ENCODE measurements around the gene SUV39H2.
"Not testable (repeated sequence)": the region's sequence is repeated elsewhere in the genome, so short reads cannot be mapped to it uniquely, and the experiment has no call there.

The SUV39H2 gene

DNA sequence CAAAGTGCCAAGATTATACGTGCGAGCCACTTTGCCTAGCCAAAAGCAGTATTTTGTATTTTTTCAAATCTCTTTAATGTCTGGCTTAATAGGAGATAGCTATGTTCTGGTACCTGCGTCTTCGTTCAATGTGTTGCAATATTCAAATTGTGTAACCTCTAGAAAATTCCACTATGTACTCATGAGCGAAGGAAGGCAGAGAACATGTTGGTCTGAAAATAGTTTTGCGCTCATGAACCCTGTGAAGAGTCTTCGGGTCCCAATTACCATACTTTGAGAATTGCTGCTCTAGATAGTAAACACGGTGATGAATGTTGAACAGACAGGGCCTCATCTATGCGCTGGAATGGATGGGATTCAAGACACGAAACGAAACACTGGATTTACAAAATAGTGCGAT is 2.7 kb upstream of the SUV39H2 start:
- no peak for DNase-seq

DNA sequence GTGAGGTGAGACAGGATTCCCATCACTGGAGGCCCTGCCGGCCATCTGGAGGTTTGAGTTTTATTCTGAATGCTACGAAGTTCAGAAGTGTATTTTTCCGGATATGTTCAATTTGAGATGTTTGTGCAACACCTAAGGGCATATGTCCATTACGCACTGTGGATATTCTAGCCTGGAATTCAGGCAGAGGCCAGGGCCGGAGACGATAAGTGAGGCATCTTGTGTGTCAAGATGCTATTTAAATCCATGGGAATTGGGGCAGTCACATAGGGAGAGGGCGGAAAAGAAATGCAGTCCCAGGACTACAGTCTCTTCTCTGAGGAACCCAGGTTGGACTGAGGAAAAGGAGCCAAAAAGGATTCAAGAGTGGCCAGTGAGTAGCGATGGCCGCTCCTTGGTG is 1.9 kb upstream of the SUV39H2 start:
- no peak for DNase-seq

DNA sequence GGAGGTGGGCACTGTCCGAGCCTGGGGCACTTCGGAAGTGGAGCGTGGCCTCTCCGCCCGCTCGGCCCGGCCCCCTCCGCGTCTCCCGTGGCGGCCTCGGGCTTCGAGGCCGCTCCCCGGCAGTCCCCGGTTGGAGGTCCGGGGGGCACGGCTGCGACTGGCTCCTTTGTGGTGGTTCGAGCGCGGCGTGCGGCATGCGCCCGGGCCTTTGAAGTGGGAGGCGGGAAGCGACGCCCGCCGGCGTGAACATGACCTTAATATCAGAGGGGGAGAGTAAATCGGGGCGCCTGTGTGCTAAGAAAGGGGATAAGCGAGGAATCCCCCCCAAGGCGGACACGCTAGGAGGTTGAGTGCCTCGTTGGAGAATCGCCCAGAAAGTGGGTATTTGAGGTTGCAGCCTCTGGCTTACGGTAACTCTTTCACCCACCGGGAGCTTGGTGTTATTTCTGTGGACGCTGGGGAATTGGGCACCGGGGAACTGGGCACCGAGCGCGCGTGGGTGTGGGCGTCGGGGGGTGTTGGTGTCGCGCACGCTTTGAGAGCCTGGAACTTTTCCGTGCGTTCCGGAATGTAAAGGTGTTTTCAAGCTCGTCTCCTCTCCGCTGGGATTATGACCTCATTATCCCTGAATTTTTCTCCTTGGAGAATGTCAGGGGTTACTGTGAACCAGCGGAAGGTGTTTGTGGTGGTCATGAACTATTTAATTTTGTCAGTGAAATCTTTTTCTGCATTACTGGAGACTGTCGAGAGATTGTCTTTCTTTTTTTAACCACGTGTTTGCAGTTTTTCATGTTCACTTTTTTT is 660 bp downstream of the SUV39H2 start:
- peak in 12 of 51 donors; percentile 10 to 62 (median 33) for DNase-seq

DNA sequence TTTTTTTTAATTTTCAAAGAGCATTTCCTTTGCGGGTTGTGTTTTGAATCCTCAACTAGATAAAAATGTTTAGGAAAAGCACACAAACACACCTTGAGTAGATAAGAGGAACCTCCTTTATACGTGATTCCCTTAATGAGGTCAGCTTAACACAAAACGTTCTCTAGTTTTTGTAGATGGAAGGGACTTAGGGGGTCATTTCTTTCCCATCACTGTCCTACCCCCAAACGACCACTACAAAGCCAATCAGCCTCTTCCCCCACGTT is 1.2 kb downstream of the SUV39H2 start:
- DNase-seq, result no peak

DNA sequence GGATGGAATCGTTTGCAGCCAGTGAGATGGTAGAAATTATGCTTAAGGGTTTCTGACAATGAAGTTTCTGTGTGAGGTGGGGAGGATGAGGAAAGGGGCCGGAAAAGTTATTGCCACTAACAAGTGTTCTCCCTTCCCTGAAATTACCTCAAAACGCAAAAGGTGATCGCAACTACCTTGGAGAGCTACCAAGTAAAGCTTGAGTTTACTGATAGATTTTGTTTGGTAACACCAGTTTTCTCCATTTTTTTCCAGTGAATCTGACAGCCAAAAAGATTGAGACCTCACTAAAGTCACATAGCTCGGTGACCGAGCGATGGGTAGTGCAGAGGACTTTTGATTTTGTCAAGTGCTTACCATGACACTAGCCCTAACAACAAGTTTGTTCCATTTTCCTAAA is 1.6 kb downstream of the SUV39H2 start:
- no peak for DNase-seq

DNA sequence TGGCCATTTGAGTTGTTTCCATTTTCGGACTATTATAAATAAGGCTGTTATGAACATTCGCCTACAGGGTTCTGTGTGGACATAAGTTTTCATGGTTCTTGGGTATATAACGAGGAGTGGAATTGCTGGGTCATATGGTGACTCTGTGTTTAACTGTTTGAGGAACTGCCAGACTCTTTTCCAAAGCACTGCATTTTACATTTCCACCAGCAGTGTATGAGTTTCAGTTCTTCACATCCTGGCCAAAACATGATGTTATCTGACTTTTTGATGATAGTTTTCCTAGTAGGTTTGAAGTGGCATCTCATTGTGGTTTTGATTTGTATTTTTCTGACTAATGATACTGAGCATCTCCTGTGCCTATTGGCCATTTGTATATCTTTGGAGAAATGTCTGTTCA is 5.4 kb downstream of the SUV39H2 start:
- no peak for DNase-seq

DNA sequence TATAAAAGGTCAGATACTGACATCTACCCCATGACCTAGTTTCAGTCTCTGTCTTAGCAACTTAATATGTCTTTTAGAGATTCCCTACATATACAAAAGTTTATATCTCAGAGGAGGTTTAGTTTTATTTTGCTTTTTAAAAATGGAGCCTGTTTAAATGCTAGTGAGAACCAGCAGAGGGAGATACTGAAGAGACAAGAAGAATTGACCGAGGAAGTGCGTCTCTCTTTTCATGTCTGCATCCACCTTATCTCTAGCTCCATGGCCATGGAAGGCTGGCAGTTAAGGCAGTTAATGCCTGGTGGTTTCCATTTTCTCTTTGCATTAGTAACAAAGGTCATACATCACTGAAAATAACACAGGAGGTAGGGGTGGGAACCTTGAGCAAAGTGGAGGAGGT is 10.7 kb downstream of the SUV39H2 start:
- DNase-seq, result no peak

DNA sequence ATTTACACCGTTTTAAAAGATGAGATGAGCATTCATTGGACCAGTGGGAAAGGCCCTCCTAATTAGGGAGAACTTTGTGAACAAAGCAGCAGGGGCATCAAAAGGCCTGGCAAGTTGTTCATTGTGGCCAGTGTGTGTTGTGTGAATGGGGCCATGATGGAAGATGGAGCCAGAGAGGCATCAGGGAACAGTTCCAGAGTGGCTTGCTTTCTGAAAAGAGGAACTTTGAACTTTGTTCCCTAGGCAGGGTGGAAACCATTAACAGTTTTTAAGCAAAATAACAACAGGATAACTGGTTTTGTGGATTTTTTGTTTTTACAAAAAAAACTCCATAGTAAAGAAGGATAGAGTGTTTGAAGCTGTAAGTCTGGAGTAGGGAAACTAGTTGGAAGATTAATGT is 12.5 kb downstream of the SUV39H2 start:
- DNase-seq, result no peak

DNA sequence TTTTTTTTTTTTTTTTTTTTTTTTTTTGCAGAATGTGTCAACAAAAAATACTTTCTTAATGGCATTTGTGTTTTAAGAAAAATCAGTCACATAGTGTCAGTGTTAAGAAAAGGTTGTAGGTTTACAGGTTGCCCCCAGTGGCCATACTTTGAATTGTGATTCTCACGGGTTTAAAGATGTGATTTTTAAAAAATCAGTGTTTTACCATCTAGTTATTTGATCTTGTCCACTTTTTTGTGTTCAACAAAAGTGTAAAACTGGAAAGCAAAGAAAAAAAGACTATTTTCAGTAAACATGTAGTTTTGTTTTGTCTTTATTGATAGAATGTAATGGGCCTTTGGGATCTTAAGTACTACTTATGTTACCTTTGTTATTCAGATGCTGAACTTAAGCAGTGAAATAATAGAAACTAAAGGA is 25.7 kb downstream of the SUV39H2 start:
- DNase-seq, result peak in 1 of 51 donors; percentile 2

DNA sequence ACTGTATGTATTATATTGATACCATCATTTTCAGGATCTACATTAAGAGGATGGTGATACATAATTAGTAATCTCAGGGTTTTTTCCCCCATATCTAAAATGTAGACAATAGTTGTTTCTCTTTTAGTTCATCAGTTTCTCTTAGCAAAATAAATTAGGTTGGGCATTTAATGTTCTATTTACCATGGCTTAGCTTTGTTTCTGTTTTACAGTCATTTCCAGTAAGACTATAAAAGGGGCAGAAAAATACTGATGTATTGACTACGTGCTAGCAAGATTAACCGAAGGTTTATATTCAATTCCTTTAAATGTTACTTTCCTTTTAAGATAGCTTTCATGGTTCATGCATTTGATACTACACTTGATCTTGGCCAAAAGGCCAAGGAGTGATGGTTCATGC is 26.2 kb downstream of the SUV39H2 start:
- no peak for DNase-seq

DNA sequence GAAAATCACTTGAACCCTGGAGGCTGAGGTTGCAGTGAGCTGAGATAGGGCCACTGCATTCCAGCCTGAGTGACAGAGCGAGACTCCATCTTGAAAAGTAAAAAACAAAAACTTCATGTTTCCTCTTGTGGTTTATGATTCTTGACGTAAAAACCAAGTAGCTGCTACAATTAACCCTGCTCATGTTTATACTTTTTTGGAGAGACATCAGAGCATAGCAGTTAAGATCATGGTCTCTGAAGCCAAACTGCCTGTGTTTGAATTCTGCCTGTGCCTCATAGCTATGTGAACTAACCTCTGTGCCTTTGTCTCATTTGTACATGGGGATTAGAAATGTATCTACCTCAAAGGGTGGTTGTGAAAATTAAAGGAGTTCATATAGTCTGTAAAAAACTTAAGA is 27.2 kb downstream of the SUV39H2 start:
- DNase-seq, result no peak

DNA sequence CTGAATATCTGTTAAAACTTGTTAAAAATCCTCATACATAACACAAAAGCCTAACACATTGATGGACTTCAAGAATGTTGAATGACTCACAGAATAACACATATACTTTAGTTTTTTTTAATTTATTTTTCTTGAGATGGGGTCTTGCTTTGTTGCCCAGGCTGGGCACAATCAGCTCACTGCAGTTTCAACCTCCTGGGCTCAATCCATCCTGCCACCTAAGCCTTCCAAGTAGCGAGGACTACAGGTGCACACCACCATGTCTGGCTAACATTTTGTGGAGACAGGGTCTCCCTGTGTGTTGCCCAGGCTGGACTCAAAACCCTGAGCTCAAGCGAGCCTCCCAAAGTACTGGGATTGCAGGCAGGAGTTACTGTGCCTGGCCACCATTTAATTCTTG is 28.1 kb downstream of the SUV39H2 start:
- no peak for DNase-seq

DNA sequence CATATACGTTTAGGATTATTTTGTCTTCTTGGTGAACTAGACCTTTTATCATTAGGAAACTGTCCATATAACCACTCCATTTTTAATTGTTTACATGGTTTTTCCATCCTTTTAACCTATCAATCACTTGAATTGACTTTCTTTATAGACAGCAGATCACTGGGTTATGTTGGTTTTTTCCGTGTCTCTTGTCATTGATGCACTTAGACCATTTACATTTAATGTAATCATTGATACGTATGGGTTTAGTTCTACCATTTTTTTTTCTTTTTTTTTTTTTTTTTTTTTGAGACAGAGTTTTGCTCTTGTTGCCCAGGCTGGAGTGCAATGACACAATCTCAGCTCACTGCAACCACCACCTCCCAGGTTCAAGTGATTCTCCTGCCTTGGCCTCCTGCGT is 28.9 kb downstream of the SUV39H2 start:
- DNase-seq, result not testable (repeated sequence)

DNA sequence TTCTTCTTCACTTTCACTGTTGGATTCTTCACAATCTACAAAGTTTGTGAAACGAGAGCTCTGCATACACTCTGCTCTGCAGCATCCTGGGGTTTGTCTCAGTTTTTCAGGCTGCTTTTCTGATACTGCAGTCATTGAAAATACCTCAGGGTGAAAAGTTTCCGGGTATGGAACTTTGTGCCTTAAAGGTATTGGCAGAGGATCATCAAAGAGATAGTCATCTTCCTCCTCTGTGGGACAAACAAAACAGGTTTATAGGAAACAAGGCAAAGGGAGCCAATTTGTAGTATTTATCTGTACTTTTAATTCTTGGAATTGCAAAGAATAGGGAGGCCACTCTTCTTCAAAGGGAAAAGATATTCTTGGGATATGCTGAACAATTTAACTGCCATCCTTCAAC is 30.4 kb downstream of the SUV39H2 start:
- no peak for DNase-seq

DNA sequence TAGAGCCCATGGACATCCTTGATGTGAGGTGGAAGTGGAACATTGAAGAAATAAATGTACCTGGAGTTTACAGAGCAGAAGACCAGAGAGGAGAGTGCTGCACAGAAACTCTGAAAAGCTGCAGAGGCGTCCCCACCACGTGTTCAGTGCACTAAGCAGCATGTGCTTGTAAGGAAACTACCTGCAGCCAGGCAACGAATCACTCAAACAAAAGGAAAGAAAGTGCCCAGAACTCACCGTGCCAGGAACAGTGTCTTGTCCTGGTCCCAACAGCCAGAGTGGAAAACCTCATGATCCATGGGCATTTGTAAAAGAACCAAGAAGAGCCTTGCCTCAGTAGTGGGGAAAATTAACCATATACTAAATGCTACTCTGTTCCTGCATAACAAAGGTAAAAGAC is 32.3 kb downstream of the SUV39H2 start:
- DNase-seq, result no peak

DNA sequence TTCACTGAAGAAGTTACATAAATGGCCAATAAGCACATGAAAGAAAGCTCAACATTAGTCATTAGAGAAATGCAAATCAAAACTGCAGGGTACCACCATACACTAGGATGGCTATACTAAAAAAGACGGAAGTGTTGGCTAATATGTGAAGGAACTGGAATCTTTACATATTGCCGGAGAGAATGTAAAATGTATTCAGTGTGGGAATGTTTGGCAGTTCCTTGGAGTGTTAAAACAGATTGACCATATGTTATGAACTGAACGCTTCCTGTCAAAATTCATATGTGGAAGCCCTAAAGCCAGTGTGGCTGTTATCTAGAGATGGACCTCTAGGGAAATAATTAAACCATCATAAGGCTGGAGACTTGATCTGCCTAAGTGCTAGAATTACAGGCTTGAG is 33.1 kb downstream of the SUV39H2 start:
- DNase-seq, result no peak

DNA sequence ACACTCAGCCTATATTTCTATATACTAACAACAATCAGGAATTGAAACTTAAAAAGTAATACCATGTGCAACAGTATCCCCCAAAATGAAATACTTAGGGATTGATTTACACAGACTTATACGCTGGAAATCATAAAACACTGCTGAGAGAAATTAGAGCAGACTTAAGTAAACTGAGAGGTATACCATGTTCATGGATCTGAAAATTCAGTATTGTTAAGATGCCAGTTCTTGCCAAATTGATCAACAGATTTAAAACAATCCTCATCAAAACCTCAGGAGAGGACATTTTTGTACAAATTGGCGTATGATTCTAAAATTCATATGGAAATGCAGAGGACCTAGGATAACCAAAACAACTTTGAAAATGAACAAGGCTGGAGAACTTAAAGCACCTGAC is 37.9 kb downstream of the SUV39H2 start:
- DNase-seq, result no peak

DNA sequence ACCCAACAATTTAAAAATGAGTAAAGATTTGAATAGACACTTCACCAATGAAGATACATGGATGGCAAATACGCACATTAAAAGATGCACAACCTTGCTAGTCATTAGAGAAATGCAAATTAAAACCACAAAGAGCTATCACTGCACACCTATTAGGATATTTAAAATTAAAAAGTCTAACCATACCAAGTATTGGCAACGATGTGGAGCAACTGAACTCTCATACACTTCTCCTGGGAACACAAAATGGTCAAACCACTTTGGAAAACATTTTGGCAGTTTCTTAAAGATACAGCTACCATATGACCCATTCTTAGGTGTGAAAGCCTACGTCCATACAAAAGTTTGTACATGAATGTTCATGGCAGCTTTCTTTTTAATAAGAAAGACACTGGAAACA is 39.2 kb downstream of the SUV39H2 start:
- DNase-seq, result no peak

DNA sequence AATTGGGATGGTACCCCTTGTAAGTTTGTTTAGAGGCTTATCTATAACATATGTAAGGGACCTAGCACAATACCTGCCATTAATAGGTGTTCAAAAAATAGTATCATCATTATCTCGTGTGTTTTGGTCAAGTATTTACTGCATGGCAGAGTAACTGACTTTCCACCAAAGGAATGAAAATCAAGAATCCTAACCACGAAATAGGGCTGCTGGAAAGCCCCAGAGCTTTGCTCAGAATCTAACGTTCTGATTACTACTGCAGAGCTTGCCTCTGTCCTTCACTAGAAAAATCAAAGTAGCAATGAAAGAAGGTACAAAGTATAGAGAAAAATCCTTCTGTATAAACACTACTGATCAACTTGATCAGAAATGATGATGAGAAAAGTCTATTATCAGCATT is 40.3 kb downstream of the SUV39H2 start:
- no peak for DNase-seq

DNA sequence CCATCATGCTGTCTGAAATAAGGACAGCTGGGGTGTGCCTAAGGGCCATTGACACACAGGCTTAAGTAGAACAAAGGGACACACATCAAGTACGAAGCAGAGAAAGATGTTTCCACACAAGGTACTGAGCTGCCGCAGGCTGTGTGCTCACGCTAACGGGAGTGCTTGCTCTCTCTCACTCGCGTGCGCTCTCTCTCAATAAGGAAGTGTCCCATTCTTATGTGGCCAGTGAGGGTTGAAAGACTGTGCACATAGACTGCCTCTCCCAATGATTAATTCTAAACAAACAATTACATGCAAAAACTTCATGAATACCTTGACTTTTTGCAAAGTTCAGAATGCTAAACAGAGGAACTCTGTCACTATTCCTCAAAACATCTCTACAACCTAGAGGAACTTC is 45.3 kb downstream of the SUV39H2 start:
- DNase-seq, result no peak

DNA sequence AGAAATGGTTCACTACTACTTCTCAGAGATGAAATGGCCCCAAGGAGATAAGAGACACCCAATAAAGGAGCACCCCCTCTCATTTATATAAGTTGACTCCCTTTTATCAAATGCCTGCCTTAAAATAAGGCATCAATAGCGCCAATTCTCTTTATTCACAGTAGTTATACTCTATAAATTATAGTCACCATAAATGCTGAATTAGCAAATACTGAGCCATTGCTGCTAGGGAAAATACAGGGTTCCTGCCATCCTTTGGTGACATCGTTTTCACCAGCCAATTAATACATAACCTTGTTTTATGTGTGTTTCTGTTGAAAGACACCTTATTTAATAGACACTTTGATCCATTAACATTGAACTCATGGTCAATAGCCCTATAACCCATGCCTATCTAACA is 46.6 kb downstream of the SUV39H2 start:
- DNase-seq, result no peak

DNA sequence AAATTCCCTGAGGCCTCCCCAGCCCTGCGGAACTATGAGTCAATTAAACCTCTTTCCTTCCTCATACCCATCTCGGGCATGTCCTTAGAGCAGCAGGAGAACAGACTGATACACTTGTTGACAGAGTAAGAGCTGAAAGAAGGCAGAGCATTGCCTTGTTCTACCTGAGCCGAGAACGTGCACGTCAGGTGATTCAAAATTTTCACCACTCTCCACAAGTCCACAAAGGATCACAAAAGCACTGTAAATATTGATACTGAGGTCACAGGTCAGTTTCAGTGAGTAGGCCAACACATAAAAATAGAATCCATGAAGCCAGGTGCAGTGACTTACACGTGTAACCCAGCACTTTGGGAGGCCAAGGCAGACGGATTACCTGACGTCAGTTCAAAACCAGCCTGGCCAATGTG is 47.4 kb downstream of the SUV39H2 start:
- DNase-seq, result no peak

DNA sequence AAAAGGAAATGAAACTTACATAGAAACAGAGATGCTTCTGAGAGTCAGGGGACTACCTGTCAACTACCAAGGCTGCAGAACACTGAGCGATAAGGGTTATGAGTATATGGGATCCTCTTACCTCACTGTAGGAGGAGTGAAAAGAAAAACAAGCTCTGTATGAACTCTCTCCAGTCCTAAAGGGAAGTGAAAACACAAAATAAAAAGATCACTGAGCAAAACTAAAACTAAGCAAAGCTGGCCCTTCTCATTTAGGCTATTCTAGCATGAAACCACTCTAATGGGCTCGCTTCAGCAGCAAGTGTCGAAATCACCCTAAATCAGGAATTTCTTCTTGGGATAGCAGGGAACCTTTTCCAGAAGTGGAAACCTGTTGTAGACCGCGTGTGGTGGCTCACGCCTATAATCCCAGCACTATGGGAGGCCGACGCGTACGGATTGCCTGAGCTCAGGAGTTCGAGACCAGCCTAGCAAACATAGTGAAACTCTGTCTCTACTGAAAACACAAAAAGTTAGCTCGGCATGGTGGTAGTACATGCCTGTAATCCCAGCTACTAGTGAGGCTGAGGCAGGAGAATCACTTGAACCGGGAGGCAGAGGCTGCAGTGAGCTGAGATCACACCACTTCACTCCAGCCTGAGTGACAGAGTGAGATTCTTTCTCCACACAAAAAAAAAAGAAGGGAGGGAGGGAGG is 48.2 kb downstream of the SUV39H2 start:
- DNase-seq, result no peak

DNA sequence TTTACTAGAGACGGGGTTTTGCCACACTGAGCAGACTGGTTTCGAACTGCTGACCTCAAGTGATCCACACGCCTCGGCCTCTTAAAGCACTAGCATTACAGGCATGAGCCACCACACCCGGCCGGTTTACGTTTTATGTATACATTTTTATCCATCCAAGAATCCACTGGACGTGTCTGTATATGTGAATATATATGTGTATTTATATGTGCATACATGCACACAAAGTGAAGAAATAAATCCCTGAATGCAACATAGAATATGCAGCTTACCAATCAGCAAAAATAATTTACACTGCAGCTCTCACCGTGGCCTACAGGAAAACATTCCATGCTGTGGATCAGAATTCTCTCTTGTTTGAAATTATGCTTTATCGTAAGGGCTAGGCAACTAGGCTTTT is 51.9 kb downstream of the SUV39H2 start:
- DNase-seq, result no peak

Measured in hypothalamus (tissue), 51 donors.